SHP77 treated with DMSO at 0.1 percent for 48 hours (cell line): ENCODE measurements around the gene HMOX1.
A peak's percentile ranks its signal among the peaks of the same experiment; 100 is the strongest.

ENCODE experiments used
- DNase-seq: peaks from one replicate; lab custom pipeline; 2025; lab: John Stamatoyannopoulos, UW

HMOX1 gene

GRCh38 chr22:35350539-35351503 lies 30.1 kb upstream of the HMOX1 start:
- peak; percentile 81 for DNase-seq

- DNase-seq, result peak; percentile 64
Measured at GRCh38 chr22:35352214-35353111, 28.4 kb upstream of the HMOX1 start.

- DNase-seq, result no peak
Measured at GRCh38 chr22:35353318-35353717, 27.6 kb upstream of the HMOX1 start.

DNA sequence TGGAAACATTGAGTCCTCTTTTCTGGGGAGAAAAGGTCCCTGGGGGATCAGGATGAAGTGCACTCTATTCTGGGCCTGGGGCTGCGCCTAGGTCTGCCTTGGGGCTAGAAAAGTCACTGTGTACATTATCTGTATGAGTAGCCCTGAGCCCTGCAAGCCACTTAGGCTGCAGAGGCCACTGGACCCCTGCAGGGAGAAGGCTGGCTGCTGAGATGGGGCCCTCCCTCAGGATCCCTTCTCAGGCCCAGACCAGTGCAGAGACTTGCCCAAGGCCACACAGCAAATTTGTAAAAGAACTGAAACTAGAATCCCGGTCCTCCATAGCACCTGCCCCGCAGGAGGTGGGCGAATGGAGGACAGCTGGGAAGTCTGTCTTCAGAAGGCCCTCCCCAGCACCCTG lies 26.8 kb upstream of the HMOX1 start:
- no peak for DNase-seq

DNA sequence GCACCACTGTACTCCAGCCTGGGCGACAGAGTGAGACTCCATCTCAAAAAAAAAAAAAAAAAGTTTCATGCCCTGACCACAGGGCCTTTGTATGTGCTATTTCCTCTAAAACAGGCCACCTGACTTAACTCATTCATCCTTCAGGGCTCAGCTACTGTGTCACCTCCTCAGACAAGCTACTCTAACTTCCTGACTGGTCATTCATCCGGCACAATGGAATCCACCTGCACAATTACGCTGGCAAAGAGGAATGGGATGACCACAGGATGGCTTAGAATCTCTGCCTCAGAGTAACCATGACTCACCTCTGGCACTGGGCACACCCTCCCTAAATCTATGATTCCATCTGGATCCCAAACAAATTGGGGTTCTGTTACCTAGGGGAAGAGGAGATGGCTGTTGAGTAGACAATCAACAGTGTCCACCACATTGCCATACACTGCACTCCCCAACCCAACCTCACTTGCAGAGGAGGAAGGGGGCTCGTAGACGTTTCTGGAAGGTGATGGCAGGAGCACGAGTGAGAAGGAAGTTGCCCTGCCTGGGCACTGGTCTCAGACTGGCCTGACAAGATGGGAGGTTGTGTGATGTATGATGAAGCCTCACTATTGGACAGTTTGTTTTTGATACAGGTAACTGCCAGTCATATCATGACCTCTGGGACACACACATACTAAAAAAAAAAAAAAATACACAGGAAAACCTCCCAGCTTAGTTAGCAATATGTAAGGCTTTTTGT lies 22.8 kb upstream of the HMOX1 start:
- no peak for DNase-seq

DNA sequence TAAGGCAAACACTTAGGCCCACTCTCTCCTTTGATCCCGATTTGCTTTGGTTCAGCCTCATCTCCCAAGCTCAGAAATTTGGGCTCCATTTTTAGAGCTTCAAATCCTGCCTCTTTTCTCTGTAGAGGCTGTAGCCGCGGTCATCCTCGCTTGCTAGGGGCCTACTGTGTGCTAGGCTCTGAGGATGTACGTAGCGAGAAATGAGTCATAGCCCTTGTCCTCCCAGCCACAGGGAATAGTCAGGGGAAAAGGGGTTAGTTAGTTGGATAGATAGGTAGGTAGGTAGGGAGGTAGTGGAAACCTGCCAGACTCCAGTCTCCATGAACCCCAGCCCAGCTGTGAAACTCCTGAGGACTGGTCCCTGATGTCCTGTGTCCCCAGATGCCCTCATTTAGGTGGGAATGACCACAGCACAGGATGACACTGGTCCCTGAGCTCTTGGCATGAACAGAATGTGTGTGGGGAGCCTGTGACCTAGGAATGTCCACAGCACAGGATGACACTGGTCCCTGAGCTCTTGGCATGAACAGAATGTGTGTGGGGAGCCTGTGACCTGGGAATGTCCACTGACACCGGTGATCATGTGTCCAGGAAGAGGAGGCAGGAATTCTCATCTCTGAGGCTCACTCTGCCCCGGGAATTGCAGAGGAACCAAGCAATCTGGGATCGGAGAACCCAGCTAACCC lies 21.4 kb upstream of the HMOX1 start:
- DNase-seq, result no peak

DNA sequence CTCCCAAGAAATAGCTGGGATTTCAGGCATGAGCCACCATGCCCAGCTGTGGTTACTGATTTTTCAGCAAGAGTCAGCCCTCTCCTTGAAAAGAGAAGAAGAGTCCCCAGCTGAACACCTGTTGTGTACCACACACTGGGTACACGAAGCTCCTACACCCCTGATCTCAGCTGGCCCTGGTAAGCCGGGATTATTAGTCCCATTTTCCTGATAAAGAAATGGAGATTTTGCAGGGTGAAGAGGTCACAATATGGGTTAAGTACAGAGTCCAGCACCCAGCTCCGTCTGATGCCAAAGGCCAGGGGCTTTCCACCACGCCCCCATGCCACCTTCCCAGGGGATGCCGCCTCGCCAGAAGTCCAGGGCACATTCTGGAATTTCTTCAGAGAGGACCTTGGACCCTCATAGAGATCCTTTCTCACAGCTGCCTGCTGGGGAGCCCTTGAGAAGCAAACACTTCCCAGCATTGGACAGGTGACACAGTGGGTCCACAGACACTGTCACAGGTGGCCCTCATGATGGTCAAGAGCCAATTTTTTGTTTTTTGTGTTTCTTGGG lies 19.8 kb upstream of the HMOX1 start:
- DNase-seq, result no peak

GRCh38 chr22:35363566-35364086 lies 17.3 kb upstream of the HMOX1 start:
- DNase-seq, result no peak

DNA sequence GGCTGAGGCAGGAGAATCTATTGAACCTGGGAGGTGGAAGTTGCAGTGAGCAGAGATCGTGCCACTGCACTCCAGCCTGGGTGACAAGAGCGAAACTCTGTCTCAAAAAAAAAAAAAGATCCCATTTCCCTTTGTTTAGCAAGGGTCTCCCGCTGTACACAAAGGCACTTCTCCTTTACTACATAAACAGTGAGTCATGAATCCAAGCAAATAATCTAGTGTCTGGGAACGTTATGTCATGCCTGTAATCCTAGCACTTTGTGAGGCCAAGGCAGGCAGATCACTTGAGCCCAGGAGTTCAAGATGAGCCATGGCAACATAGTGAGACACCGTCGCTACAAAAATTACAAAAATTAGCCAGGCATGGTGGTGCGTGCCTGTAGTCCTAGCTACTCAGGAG lies 16.7 kb upstream of the HMOX1 start:
- peak; percentile 45 for DNase-seq

- no peak for DNase-seq
Measured at GRCh38 chr22:35367331-35367886, 13.5 kb upstream of the HMOX1 start.

GRCh38 chr22:35368386-35368785 lies 12.5 kb upstream of the HMOX1 start:
- DNase-seq, result no peak

GRCh38 chr22:35369996-35370395 lies 10.9 kb upstream of the HMOX1 start:
- DNase-seq, result no peak

GRCh38 chr22:35373781-35374180 lies 7.1 kb upstream of the HMOX1 start:
- DNase-seq, result no peak

DNA sequence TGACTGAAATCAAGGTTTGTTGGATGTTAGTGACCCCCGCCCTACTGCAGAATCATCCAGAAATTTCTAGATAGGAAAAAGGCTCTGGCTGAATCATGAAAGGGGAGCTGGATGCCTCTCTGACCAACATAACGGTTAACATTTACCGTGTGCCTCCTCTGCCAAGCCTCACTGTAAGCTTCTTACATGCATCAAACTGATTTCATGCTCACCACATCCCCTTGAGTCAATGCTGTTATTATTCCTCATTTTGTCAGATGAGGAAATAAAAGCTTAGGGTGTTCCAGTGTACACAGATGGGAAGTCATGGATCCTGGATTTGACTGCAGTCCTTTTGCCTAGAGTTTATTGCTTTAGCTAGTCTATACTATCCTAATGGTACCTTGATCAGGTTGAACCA lies 5.9 kb upstream of the HMOX1 start:
- no peak for DNase-seq

DNA sequence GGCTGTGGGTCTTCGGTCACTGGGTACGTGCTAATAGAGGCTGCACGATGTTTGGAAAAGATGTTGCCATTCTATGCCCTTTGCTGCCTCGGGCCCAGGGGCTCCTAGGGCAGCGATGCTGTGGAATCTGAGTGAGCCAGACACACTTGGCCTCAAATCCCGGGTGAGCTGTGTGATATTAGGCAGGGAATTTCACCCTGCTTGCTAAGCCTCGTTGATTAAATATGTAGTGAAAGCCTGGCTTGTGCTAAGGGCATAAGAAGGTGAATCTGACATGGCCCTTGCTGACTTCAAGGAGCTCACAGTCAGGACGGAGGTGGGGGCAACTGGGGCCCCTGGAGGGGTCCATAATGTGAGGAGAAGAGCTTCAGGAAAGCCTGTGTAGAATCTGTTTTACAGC lies 5.4 kb upstream of the HMOX1 start:
- no peak for DNase-seq

GRCh38 chr22:35376728-35377472 lies 4.0 kb upstream of the HMOX1 start:
- DNase-seq, result peak; percentile 71

- no peak for DNase-seq
Measured at GRCh38 chr22:35377735-35378134, 3.2 kb upstream of the HMOX1 start.

GRCh38 chr22:35378621-35379020 lies 2.3 kb upstream of the HMOX1 start:
- no peak for DNase-seq

DNA sequence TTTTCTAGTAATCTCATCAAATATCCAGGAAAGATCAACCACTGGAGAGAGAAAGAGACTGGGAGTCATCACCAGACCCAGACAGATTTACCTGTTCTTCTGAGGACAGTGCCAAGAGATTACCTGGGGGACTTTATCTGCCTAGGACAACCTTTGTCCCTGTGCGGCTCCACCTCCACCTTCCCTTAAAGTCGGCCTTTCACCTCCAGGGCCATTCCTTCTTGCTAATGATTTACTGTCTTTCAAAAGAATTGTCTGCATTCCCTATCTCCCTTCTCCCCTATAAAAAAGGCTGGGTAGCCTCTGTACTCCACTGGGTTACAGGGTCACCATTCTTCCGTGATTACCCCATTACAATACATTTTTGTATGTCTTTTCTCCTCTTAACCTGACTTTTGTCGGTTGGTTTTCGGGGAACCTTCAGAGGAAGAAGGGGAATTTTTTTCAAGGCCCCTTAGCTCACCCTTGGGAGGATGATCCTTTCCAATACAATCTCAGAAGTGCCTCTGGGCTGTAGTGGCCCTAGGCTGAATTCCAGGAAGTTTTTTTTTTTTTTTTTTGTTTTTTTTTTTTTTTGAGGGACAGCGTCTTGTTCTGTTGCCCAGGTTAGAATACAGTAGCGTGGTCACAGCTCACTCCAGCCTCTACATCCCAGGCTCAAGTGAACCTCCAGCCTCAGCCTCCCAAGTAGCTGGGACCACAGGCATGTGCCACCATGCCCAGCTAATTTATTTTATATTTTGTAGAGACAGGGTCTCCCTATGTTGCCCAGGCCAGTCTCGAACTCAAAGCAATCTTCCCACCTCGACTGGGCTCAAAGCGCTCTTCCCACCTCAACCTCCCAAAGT lies 1.5 kb upstream of the HMOX1 start:
- no peak for DNase-seq
